Measurements from ENCODE around the gene DNAH9. TPM values are rescaled to one million over a fixed set of nuclear protein-coding genes. Genes with fewer than 3 reads are reported as not detected.

DNAH9 gene
- total and polyA plus RNA-seq, 2 of the 8 experiments (the other 6 are each of a cell fraction or from before 2014, with no cell fraction given): 0.21 to 0.86 TPM

DNA sequence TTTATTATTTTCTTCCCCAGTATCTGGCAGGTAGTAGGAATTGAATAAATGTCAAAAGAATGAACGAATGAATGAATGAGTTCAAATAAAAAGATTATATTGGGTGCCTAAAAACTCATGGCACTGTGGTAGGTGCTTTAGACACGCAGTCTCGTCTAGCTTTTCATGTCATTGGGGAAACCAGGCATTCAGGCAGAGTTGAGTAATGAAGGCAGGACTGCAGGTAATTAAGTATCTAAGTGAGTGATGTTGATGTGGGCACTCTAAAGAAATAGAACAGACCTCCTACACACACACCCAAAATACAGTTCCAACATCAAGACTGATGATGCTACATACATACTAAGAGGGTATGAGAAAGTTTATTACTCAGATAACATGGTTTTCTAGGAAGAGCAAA is 302.4 kb downstream of the DNAH9 start (continued):
- TF ChIP-seq, protein P1, sequence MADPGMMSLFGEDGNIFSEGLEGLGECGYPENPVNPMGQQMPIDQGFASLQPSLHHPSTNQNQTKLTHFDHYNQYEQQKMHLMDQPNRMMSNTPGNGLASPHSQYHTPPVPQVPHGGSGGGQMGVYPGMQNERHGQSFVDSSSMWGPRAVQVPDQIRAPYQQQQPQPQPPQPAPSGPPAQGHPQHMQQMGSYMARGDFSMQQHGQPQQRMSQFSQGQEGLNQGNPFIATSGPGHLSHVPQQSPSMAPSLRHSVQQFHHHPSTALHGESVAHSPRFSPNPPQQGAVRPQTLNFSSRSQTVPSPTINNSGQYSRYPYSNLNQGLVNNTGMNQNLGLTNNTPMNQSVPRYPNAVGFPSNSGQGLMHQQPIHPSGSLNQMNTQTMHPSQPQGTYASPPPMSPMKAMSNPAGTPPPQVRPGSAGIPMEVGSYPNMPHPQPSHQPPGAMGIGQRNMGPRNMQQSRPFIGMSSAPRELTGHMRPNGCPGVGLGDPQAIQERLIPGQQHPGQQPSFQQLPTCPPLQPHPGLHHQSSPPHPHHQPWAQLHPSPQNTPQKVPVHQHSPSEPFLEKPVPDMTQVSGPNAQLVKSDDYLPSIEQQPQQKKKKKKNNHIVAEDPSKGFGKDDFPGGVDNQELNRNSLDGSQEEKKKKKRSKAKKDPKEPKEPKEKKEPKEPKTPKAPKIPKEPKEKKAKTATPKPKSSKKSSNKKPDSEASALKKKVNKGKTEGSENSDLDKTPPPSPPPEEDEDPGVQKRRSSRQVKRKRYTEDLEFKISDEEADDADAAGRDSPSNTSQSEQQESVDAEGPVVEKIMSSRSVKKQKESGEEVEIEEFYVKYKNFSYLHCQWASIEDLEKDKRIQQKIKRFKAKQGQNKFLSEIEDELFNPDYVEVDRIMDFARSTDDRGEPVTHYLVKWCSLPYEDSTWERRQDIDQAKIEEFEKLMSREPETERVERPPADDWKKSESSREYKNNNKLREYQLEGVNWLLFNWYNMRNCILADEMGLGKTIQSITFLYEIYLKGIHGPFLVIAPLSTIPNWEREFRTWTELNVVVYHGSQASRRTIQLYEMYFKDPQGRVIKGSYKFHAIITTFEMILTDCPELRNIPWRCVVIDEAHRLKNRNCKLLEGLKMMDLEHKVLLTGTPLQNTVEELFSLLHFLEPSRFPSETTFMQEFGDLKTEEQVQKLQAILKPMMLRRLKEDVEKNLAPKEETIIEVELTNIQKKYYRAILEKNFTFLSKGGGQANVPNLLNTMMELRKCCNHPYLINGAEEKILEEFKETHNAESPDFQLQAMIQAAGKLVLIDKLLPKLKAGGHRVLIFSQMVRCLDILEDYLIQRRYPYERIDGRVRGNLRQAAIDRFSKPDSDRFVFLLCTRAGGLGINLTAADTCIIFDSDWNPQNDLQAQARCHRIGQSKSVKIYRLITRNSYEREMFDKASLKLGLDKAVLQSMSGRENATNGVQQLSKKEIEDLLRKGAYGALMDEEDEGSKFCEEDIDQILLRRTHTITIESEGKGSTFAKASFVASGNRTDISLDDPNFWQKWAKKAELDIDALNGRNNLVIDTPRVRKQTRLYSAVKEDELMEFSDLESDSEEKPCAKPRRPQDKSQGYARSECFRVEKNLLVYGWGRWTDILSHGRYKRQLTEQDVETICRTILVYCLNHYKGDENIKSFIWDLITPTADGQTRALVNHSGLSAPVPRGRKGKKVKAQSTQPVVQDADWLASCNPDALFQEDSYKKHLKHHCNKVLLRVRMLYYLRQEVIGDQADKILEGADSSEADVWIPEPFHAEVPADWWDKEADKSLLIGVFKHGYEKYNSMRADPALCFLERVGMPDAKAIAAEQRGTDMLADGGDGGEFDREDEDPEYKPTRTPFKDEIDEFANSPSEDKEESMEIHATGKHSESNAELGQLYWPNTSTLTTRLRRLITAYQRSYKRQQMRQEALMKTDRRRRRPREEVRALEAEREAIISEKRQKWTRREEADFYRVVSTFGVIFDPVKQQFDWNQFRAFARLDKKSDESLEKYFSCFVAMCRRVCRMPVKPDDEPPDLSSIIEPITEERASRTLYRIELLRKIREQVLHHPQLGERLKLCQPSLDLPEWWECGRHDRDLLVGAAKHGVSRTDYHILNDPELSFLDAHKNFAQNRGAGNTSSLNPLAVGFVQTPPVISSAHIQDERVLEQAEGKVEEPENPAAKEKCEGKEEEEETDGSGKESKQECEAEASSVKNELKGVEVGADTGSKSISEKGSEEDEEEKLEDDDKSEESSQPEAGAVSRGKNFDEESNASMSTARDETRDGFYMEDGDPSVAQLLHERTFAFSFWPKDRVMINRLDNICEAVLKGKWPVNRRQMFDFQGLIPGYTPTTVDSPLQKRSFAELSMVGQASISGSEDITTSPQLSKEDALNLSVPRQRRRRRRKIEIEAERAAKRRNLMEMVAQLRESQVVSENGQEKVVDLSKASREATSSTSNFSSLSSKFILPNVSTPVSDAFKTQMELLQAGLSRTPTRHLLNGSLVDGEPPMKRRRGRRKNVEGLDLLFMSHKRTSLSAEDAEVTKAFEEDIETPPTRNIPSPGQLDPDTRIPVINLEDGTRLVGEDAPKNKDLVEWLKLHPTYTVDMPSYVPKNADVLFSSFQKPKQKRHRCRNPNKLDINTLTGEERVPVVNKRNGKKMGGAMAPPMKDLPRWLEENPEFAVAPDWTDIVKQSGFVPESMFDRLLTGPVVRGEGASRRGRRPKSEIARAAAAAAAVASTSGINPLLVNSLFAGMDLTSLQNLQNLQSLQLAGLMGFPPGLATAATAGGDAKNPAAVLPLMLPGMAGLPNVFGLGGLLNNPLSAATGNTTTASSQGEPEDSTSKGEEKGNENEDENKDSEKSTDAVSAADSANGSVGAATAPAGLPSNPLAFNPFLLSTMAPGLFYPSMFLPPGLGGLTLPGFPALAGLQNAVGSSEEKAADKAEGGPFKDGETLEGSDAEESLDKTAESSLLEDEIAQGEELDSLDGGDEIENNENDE (IDR thresholded peaks at IDR 0.05; ENCODE audit: insufficient replicate concordance, low read length): no peak
- no peak for TF ChIP-seq JUN (IDR thresholded peaks at IDR 0.05; ENCODE audit: low read depth, low read length)
- no peak for TF ChIP-seq CBX8 (IDR thresholded peaks at IDR 0.05; ENCODE audit: borderline replicate concordance, low read depth, low read length)
- TF ChIP-seq, protein P2, sequence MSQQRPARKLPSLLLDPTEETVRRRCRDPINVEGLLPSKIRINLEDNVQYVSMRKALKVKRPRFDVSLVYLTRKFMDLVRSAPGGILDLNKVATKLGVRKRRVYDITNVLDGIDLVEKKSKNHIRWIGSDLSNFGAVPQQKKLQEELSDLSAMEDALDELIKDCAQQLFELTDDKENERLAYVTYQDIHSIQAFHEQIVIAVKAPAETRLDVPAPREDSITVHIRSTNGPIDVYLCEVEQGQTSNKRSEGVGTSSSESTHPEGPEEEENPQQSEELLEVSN (IDR thresholded peaks at IDR 0.05): no peak
- no peak for TF ChIP-seq PHF8 (conservative IDR thresholded peaks at IDR 0.05; ENCODE audit: low read depth, low read length)
- no peak for TF ChIP-seq GABPA (IDR thresholded peaks at IDR 0.05; ENCODE audit: borderline replicate concordance, insufficient read depth, low read length)
- TF ChIP-seq SIX5 (IDR thresholded peaks at IDR 0.05; ENCODE audit: low read depth, low read length): no peak
- TF ChIP-seq RNF2 (IDR thresholded peaks at IDR 0.05; ENCODE audit: borderline replicate concordance, low read depth, low read length, missing control alignments, poor library complexity, severe bottlenecking): no peak
- no peak for TF ChIP-seq SP4 (IDR thresholded peaks at IDR 0.05; ENCODE audit: low read length)
- no peak for TF ChIP-seq TAF1 (IDR thresholded peaks at IDR 0.05; ENCODE audit: low read depth, low read length)
- TF ChIP-seq BRCA1 (IDR thresholded peaks at IDR 0.05; ENCODE audit: low read depth, low read length): no peak

All from H1 (cell line).